ENCODE measurements around the gene GRIK1.

GRIK1 gene

DNA sequence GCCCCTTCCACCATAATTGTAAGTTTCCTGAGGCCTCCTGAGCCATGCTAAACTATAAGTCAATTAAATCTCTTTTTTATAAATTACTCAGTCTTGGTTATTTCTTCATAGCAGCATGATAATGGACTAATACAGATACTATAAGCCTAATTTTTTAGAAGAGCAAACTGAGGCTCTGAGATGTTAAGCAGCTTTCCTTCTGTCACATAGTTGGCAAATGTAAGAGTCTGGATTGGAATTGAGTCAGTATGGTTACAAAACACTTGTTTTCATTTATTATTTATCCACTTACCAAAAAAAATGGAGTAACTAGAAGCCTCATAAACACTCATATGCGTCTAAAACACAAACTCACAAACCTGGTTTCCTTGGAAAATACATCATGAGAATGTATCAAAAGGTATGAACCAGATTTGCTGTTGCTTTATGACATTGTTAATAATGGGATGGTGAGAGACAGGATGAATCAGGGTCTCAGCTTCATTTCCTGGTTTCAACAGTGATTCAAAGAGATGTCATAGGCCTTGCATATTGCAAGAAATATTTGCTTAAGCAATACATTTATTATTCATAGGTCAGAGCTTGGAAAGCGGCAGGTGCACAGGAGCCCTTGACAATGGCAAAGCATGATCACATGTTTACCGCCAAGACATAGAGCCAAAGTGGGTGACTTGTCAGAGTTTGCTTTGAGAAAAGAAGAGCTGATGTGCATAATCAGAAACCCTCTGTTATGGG is 221.5 kb downstream of the GRIK1 start:
- no peak for DNase-seq (ENCODE audit: low read depth)

DNA sequence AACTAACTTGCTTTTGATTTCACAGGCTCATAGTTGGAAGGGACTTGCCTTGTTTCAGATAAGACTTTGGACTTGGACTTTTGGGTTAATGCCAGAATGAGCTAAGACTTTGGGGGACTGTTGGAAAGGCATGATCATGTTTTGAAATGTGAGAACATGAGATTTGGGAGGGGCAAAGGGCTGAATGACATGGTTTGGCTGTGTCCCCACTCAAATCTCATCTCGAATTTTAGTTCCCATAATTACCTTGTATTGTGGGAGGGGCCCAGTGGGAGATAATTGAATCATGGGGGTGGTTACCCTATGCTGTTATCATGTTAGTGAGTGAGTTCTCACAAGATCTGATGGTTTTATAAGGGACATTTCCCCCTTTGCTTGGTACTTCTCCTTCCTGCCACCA is 222.1 kb downstream of the GRIK1 start:
- DNase-seq (ENCODE audit: low read depth) = no peak

DNA sequence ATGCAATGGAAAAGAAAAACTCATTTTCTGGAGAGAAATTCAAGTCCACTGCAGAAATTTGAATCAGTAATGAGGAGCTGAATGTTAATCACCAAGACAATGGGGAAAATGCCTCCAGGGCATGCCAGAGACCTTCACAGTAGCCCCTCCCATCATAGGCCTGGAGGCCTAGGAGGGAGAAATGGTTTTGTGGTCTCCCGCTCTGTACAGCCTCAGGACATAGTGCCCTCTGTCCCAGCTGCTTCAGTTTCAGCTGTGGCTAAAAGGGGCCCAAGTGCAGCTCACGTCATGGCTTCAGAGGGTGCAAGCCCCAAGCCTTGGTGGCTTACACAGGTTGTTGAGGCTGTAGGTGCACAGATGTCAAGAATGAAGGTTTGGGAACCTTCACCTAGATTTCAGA is 223.0 kb downstream of the GRIK1 start:
- DNase-seq (ENCODE audit: low read depth) = no peak

DNA sequence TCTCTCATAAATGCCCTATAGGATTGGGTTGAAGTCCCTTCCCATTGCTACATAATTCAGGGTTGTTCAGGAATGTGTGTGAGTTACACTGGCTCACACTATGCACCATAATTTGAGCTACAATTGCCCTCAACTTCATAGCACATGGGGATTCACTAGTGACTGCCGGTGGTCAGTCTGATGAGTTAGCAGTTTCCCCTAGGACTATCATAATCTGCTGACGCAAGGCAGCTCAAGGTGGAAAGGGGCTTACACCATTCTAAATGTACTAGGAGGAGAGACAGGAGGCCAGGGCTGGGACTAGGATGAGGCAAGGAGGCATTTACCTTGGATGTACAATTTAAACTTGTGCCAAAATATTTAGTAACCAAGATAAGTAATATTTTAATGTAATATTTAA is 224.7 kb downstream of the GRIK1 start:
- no peak for DNase-seq (ENCODE audit: low read depth)

DNA sequence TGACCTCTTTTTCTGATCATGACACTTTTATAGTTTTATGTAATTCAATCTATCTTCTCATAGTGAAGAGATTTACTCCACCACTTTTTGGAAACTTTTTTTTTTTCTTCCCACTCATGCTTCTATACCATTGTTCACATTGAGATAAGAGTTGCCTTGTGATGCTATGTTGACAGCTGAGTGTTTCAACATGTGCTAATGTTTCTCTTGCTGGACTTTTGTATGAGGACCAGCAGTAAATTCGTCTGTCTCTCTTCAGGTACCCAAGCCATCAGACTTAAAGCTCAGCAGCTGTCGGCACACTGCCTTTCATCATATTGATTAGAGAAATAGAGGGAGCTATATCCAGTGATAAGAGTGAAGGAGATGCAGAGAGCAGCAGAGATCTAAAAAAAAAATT is 227.0 kb downstream of the GRIK1 start:
- no peak for DNase-seq (ENCODE audit: low read depth)

DNA sequence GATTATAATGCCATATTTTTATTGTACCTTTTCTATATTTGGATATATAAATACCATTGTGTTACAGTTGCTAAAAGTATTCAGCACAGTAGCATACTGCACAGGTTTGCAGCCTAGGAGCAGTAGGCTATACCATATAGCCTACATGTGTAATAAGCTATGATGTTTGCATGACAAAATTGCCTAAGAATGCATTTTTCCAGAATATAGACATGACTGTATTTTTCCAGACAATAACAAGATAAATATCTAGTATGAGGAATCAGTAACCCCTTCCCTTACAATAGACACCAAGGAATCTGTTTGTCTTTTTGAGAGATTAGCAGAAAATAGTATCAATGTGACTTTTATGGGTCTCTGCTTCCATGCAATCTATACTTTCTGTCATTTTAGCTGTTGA is 228.6 kb downstream of the GRIK1 start:
- no peak for DNase-seq (ENCODE audit: low read depth)

DNA sequence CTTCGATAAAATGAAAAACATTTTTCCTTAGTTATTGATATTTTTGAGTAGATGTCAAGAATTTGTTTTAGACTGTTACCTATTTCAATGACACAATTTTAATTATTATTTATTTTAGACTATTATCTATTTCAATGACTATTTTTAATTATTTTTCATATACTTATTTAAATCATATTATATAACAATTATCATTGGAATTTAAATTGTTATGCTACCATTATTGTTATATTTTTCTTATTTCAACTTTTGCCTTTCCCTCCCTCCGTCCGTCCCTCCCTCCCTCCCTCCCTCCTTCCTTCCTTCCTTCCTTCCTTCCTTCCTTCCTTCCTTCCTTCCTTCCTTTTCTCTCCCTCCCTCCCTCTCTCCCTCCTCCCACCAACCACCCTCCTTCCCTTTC is 229.3 kb downstream of the GRIK1 start:
- DNase-seq (ENCODE audit: low read depth) = no peak

DNA sequence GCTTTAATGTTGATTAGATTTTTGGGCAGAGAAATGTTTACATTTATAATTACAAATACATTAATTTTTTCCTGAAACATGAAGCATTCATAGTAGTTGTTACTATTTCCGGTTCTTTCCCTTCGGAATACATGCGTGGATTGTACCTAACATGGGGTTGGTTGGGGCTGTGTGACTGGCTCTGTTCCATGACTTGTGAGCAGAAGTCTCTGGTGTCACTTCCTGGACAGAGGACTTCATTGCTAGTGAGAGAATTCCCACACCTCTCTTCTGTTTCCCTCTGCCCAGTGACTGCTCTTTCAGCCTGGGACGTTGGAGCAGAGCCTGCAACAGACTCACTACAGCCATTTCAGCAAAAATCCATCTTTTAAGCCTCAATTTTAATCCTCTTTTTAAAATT is 231.4 kb downstream of the GRIK1 start:
- DNase-seq (ENCODE audit: low read depth) = no peak

DNA sequence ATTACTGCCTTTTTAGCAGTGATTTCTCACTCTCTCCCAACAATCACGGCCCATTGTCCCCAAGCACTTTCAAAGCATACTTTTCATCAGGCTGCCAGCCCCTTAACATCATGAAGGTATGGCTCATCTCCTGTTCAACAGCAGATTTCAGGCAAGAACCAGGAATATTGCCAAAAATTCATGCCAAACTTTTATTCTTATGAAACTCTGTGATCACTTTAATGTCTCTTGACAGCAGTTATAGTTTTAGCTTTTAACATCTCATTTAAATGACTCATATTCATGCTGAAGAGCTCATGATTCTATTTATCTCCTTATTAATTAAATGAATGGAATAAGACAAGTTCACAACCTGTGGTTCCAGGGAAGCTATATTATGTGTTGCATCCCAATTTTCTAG is 235.1 kb downstream of the GRIK1 start:
- no peak for DNase-seq (ENCODE audit: low read depth)

DNA sequence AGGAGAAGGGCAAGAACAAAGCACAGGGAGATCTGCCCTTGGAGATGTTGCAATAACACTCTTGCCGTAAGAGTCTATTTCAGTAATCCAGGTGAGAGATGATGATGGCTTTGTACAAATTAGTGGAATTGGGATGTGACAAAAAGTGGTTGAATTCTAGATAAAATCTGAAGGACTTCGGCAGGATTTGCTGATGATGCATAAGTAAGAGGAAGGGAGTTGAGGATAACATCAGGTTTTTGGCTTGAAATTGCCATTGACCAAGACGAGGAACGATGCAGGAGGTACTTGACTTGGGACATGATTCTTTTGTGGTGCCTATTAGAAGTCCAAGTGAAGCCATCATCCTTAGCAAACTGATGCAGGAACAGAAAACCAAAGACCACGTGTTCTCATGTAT is 238.1 kb downstream of the GRIK1 start:
- no peak for DNase-seq (ENCODE audit: low read depth)

DNA sequence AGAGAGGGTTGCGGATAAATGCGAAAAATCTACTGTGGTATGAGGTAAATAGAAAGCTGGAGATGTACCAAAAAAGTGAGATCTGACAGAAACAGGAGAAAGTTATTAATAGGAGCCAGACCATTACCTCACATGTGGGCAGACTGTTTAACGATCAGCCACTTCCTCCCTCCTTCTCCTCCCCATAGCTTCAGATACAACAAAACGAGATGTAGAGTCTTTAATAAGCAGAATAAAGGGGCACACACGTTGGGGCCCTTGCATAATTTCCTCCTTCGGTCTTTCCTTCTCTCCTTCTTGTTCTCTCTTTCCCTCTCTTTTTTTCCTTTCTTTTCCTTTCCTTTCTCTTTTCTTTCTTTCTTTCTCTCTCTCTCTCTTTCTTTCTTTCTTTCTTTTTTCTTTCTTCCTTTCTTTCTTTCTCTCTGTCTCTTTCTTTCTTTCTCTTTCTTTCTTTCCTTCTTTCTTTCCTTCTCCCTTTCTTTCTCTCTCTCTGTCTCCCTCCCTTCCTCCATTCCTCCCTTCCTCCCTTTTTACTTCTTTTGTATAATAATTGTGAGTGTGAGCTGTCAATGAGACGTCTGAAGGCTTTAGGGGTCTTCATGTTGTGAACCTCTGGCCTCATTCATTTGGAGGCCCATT is 242.1 kb downstream of the GRIK1 start:
- DNase-seq (ENCODE audit: low read depth) = no peak

DNA sequence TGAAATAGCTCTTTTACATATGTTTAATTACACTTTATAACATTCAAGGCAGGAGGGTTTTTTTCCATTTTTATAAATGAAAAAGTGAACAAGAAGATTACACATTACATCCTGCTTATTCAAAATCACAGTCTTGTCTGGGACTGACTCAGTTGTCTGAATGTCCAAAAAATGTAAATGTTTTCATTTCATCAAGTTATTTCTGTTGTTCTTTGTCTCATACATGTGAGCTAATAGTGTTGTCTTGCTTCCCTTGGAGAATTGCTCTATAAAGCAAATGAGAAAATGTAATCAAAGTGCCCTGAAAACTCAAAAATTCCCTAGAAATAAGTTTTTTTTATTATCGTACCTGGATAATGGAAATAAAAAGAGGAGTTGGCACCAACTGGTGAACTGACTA is 242.9 kb downstream of the GRIK1 start:
- DNase-seq (ENCODE audit: low read depth) = no peak

DNA sequence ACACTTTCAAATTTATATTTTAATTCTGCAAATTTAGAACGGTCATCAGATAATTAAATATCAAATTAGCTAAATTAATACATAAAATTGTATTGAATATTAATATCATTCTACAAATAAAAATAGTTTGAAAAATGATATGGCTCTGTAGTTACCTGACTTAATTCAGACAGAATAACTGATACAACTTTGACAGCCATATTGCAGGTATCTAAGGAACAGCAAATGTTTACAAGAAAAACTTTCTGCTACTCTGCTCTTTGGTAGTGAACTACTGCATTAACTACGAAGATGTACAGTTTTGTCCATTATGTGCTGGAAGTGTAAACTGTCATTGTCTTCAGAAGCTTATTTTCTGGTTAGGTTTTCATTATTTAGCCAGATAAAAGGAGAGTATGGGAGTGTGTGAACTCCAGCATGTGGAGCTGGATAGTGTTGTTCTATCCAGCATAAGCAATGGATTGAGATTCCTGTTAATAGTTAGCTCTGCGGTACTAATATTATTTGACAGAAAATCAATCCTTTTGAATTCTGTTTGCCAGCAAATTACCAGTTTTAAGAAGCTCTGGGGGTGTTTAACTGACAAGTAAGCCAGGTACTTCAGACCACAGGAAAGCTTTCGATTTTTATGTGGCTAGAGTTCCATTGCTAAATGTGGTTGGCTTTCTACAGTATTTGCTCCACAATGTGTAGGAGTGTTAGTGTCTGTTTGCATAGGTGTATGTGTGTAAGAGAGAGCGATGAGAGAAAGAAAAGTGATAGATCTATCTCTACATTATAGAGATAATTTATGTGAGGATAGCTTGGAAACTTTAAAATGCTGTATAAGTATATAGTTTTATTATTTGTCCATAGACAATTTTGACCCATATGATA is 247.9 kb downstream of the GRIK1 start:
- DNase-seq (ENCODE audit: low read depth) = no peak

DNA sequence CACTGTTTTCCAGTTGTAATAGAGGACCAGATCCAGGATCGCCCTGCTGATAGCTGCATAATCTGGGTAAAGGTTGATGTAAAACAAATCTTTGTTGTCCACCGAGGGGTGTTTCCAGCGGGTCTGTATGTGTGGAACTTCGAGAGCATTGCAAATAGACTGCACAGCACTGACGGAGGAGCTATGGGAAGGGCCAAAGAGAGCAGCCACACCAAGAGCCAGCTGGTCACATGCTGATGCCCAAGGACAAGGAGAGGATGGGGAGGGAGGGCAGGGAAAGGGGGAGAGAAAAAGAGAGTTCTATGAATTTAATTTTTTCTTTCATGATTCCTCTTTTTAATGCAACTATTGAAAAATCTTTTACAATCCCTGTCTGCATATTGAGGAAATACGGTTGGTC is 250.0 kb downstream of the GRIK1 start:
- no peak for DNase-seq (ENCODE audit: low read depth)

DNA sequence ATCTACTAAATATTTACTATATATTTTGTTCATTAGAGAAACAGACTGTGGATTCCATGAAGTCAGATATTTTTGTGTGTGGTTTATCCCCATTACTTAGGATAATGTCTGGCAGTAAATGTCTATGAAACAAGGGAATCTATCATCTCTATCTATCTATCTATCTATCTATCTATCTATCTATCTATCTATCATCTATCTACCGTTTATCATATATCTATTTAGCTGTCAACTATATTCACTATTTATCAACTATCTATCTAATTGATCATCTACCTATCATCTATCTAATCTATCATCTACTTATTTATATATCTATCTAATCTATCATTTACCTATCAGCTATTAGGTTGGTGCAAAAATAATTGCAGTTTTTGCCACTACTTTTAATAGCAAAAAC is 255.7 kb downstream of the GRIK1 start:
- no peak for DNase-seq (ENCODE audit: low read depth)

DNA sequence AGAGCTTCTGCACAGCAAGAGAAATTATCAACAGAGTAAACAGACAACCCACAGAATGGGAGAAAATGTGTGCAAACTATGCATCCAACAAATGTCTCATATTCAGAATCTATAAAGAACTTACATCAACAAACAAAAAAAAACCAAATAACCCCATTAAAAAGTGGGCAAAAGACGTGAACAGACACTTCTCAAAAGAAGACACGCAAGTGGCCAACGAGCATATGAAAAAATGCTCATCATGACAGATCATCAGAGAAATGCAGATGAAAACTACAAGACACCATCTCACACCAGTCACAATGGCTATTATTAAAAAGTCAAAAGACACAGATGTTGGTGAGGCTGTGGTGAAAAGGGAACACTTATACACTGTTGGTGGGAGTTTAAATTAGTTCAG is 257.0 kb downstream of the GRIK1 start:
- no peak for DNase-seq (ENCODE audit: low read depth)

DNA sequence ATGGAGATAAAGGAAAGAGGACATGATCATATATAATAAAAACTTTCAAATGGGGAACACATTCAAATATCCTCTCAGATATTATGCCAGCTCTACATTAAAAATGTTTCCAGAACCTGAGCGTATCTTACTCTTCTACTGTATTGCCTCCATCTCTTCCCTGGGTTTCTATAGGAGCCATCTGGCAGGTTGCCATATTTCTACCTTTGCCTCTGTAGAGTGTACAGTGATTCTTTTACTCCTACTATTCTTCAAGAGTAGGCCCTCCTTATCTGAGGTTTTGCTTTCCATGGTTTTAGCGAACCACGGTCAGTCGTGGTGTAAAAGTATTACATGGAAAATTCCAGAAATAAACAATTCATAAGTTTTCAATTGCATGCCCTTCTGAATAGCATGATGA is 259.5 kb downstream of the GRIK1 start:
- no peak for DNase-seq (ENCODE audit: low read depth)

DNA sequence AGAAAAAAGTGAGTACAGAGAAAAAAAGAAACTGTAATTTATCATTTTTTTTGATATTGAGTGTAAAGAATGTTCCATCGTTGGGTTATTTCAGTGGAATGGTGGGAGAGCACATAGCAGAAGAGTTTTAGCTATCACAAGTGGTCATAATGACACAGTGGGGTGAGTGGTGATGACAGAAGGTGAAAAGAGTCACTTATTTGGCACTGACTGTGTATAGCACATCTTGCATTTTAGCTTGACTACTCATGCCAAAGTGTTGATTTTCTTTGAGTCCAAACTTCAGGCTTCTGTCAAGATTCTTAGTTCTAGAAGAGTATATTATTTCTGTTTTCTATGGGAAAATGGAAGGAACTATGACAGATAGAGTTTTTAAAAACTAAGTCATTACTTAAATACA is 261.2 kb downstream of the GRIK1 start:
- DNase-seq (ENCODE audit: low read depth) = no peak

DNA sequence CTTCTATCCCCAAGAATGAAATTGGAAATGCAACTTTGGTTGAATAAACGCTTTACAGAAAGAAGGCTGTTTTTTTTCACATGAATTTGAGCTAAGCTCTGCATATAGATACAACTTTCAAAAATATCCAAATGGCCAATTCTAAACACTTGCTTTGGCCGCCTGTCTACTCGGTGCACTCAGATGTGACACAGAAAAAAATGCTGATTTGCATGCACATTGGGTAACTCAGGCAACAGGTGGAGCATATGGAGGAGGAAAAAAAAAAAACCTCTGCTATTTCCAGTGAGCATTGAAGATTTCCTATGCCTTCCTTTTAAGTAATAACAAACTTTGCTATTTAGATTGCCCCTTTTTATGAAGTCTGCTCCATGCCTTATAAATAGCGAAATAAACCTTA is 262.5 kb downstream of the GRIK1 start:
- no peak for DNase-seq (ENCODE audit: low read depth)

DNA sequence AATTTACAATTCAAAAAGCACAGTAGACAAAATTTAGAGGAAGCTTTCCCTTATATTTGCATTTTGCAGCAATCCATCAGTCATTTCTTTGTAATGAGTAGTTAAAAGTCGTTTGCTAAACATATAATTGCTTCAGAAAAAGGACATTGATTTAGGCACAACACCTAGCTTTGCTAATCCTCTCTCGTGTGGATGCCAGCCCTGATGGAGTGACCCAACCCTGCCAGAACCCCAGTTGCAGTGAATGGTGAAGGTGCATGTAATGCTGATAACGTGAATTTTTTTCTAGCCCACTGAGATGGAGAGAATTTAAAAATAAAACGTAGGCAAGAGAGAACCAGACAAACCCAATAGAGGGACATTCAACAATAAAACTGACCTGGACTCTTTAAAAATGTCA is 263.4 kb downstream of the GRIK1 start:
- no peak for DNase-seq (ENCODE audit: low read depth)

DNA sequence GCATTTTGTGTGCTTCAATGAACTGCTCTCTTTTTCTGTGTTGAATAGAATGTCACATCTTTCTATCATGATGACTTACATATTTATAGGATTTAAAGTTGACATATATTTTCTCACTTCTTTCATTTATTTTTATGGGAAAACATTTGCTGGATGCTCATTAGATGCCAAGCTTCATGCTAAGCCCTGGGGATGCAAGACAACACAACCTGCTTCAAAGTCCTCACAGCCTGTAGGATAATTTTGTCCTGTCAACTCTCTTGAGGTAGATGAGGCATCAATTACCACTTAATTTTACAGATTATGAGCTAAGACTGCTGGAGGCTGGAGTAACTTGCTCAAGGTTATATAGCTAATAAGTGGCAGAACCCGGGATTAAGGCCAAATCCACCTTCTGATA is 264.3 kb downstream of the GRIK1 start:
- DNase-seq (ENCODE audit: low read depth) = no peak

DNA sequence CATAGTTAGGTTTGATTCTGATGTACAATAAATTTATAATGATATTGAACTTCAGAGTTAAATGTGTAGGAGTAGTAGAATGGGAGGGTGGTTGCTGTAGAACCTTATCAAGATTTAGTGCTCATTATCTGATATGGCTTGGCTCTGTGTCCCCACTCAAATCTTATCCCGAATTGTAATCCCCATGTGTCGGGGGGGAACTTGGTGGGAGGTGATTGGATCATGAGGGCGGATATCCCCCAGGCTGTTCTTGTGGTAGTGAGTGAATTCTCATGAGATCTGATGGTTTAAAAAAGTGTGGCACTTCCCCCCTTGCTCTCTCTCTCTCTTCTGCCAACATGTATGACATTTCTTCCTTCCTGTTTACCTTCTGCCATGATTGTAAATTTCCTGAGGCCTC is 265.5 kb downstream of the GRIK1 start:
- DNase-seq (ENCODE audit: low read depth) = no peak

DNA sequence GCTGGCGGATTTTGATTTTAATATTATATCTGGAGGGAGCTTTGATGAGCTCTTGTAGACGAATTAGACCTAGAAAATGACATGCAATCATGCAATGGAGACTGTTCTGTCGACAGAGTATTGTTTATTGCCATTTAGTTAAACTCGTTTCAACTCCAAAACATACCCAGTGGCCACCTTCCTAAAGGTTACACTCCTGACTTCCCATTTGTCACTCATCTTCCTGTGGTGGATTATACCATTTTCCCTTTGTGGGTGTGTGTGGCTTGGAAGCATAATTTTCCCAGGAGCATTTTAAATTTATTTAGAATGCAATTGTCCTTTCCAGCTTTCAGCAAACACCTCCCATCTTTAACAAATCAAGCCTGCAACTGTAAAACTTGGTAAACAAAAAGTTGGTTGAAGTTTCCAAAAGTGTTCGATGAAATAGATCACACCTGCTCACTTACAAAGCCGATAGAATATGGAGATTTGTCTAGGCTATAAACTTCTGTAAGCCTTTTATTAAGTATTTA is 266.6 kb downstream of the GRIK1 start:
- DNase-seq (ENCODE audit: low read depth) = no peak

Measured in activated T-helper 9 cell treated with anti-CD3 and anti-CD28 coated beads, Interleukin-2, amount 50 U/mL, for 16 hours (primary cell).